ENCODE results near the gene AHDC1.

AHDC1 gene

DNA sequence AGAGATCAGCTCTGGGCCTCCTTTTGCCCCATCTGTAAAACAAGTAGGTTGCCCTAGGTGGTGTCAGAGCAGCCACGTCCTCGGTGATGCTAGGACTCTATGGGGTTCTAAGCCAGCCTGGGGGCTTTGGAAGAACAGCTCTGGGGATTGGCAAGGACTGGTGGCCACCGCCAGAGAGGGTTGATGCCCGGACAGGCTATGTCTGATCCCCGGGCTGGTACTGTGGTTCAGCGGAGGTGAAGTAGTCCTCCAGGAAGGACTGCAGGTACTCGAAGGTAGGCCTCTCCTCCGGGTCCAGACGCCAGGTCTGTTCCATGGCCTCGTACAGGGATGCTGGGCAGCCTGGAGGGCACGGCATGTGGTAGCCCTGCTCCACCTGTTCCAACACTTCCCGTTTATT is 8.8 kb upstream of the AHDC1 start:
- H3K27me3 ChIP-seq (ENCODE audit: insufficient read depth, low read depth): no peaks in the 10 kb centered on the region
- H3K36me3 ChIP-seq (ENCODE audit: insufficient read depth): no peaks in the 10 kb centered on the region
- no peak overlapping the region for H2AFZ ChIP-seq (ENCODE audit: low read depth)
- H3K4me3 ChIP-seq (IDR thresholded peaks at IDR 0.05; ENCODE audit: insufficient read depth, low read depth, low read length): no peak overlapping the region
- no peaks in the 10 kb centered on the region for H4K20me1 ChIP-seq (ENCODE audit: insufficient read depth)
- H3K27ac ChIP-seq: no peak overlapping the region
- TF ChIP-seq, protein P1, sequence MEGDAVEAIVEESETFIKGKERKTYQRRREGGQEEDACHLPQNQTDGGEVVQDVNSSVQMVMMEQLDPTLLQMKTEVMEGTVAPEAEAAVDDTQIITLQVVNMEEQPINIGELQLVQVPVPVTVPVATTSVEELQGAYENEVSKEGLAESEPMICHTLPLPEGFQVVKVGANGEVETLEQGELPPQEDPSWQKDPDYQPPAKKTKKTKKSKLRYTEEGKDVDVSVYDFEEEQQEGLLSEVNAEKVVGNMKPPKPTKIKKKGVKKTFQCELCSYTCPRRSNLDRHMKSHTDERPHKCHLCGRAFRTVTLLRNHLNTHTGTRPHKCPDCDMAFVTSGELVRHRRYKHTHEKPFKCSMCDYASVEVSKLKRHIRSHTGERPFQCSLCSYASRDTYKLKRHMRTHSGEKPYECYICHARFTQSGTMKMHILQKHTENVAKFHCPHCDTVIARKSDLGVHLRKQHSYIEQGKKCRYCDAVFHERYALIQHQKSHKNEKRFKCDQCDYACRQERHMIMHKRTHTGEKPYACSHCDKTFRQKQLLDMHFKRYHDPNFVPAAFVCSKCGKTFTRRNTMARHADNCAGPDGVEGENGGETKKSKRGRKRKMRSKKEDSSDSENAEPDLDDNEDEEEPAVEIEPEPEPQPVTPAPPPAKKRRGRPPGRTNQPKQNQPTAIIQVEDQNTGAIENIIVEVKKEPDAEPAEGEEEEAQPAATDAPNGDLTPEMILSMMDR (conservative IDR thresholded peaks at IDR 0.05; ENCODE audit: low read depth, low read length): no peak
- H3K4me2 ChIP-seq: no peak overlapping the region
- H3K9ac ChIP-seq: no peak overlapping the region
- no peaks in the 10 kb centered on the region for H3K79me2 ChIP-seq (ENCODE audit: insufficient read depth, low read depth)
- H3K4me1 ChIP-seq (ENCODE audit: low read depth, poor library complexity, severe bottlenecking): peaks cover 25% of the 10 kb centered on the region

DNA sequence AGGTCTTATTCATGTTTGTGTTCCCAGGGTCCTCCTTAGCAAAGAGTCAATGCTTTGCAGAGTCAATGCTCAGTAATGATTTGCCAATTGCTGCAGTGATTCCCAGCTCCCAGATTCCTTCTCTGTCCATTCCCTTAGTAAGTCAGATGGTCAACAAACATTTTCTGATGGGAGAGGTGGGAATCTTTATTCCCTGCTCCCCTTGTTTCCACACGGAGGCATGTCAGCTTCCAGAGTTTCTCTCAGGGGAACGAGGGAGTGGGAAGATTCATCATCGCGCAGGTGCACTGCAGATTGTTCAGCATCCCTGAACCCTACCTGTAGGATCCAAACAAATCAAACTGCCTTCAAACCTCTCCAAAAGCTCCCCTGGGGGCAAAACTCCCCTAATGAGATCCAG is 7.5 kb upstream of the AHDC1 start:
- H3K4me2 ChIP-seq: no peak overlapping the region
- no peak overlapping the region for H2AFZ ChIP-seq (ENCODE audit: low read depth)
- no peaks in the 10 kb centered on the region for H3K36me3 ChIP-seq (ENCODE audit: insufficient read depth)
- peaks cover 38% of the 10 kb centered on the region for H3K4me1 ChIP-seq (ENCODE audit: low read depth, poor library complexity, severe bottlenecking)
- TF ChIP-seq, protein P1 (conservative IDR thresholded peaks at IDR 0.05; ENCODE audit: low read depth, low read length): no peak
- H4K20me1 ChIP-seq (ENCODE audit: insufficient read depth): no peaks in the 10 kb centered on the region
- no peak overlapping the region for H3K27ac ChIP-seq
- no peaks in the 10 kb centered on the region for H3K79me2 ChIP-seq (ENCODE audit: insufficient read depth, low read depth)
- no peak overlapping the region for H3K4me3 ChIP-seq (IDR thresholded peaks at IDR 0.05; ENCODE audit: insufficient read depth, low read depth, low read length)
- no peak overlapping the region for H3K9ac ChIP-seq
- no peaks in the 10 kb centered on the region for H3K27me3 ChIP-seq (ENCODE audit: insufficient read depth, low read depth)

DNA sequence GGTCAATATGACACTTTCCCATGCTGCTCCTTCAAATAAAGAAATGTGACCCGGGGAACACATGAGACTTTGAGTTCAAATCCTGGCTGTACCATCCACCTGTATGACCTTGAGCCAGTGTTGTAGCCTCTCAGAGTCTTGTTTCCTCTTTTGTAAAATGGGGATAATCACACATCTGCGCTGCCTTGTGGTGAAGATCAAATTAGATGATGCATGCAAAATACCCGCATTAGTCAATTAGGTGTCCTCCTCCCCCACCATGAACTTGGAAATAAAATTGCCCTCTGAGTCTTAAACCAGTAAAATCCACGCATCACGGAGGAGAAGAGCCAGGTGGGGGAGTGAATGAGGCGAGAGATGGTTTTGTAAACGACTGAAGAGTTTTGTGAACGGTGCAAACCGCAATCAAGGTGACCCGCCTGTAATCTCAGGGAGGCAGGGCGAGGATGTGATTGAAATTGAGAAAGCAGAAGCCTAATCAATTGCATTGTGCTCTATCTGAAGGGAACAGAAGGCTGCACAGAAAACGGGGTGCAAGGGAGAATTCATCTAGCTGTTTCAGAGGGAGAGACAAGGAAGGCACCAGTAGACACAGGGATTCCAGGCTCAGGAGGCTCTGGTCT is 5.8 kb upstream of the AHDC1 start:
- Histone ChIP-seq H3K4me2 (peak overlapping the region; percentile 7; the same call in 1 of the 2 replicates), H4K20me1 (ENCODE audit: insufficient read depth) (no peaks in the 10 kb centered on the region), H3K4me3 (IDR thresholded peaks at IDR 0.05; ENCODE audit: insufficient read depth, low read depth, low read length) (no peak overlapping the region), H3K79me2 (ENCODE audit: insufficient read depth, low read depth) (no peaks in the 10 kb centered on the region), H3K36me3 (ENCODE audit: insufficient read depth) (no peaks in the 10 kb centered on the region), H3K27ac (peak overlapping the region; percentile 26; the same call in 1 of the 2 replicates), H3K4me1 (ENCODE audit: low read depth, poor library complexity, severe bottlenecking) (peaks cover 43% of the 10 kb centered on the region), H2AFZ (ENCODE audit: low read depth) (no peak overlapping the region), H3K27me3 (ENCODE audit: insufficient read depth, low read depth) (no peaks in the 10 kb centered on the region), H3K9ac (no peak overlapping the region)
- TF ChIP-seq, protein P1 (conservative IDR thresholded peaks at IDR 0.05; ENCODE audit: low read depth, low read length): no peak

- no peaks in the 10 kb centered on the region for H3K27me3 ChIP-seq (ENCODE audit: insufficient read depth, low read depth)
- H3K4me3 ChIP-seq (IDR thresholded peaks at IDR 0.05; ENCODE audit: insufficient read depth, low read depth, low read length): no peak overlapping the region
- TF ChIP-seq, protein P1 (conservative IDR thresholded peaks at IDR 0.05; ENCODE audit: low read depth, low read length): no peak
- H2AFZ ChIP-seq (ENCODE audit: low read depth): peak overlapping the region; percentile 16; the same call in 1 of the 2 replicates
- H3K4me2 ChIP-seq: peak overlapping the region; percentile 7; the same call in 1 of the 2 replicates
- peaks cover 43% of the 10 kb centered on the region for H3K4me1 ChIP-seq (ENCODE audit: low read depth, poor library complexity, severe bottlenecking)
- H3K27ac ChIP-seq: peak overlapping the region; percentile 26; the same call in 1 of the 2 replicates
- no peaks in the 10 kb centered on the region for H4K20me1 ChIP-seq (ENCODE audit: insufficient read depth)
- H3K79me2 ChIP-seq (ENCODE audit: insufficient read depth, low read depth): no peaks in the 10 kb centered on the region
- H3K36me3 ChIP-seq (ENCODE audit: insufficient read depth): no peaks in the 10 kb centered on the region
- no peak overlapping the region for H3K9ac ChIP-seq
Observed at GRCh38 chr1:27609210-27609555, 5.2 kb upstream of the AHDC1 start.

Data from KMS-11 (cell line).